K562 (cell line): ENCODE results near the gene GSK3B. TPM values are rescaled to one million over a fixed set of nuclear protein-coding genes. Genes with fewer than 3 reads are reported as not detected.

Source experiments
- ATAC-seq: fragments of 200-7000 bp; cut with Tn5 transposase; 3 replicates; pipeline ENCODE4 v1.9.1; 2020; ENCODE audit warnings: moderate library complexity
- BruUV-seq: library from RNA; stranded (reverse); fragments of 400-500 nt; replicated peaks from 2 replicates; lab custom pipeline; 2021; lab: Mats Ljungman, UMichigan
- CTCF ChIA-PET: fragments of 300-600 bp; formaldehyde crosslinking; extraction: SDS; loops from one replicate; lab custom pipeline; 2021; ENCODE audit warnings: low intra/inter-chr PET ratio; lab: Yijun Ruan, JAX
- POLR2A ChIA-PET: fragments of 300-600, 350-650 bp; sonication (Branson Sonifier 250); formaldehyde crosslinking; extraction: SDS; loops from one replicate; lab custom pipeline; 2021; ENCODE audit warnings: antibody characterized with exemption, inconsistent platforms; lab: Yijun Ruan, JAX
- DNase-seq, 4 experiments: peaks; one replicate each; pipeline versions ENCODE4 v3.0.0 to v3.0.0-alpha.2; 2011 to 2018; ENCODE audit warnings: low spot score in 3 of 4, mixed read lengths in 3 of 4; ENCODE audit errors: extremely low read depth in 1 of 4
- FAIRE-seq: peaks from 2 replicates; lab custom pipeline; 2011; peaks lifted over from hg19 to GRCh38; lab: Jason Lieb, UNC
- H2AFZ ChIP-seq: 2 replicates; pipeline ENCODE4 v1.6.0; 2011; ENCODE audit warnings: low read depth, low read length, control low read depth, inconsistent platforms
- H3K27ac ChIP-seq: fragments of 200-600 bp; 3 replicates; pipeline ENCODE4 v1.8.0; 2011; ENCODE audit warnings: low read depth, mild to moderate bottlenecking, control low read depth, inconsistent platforms, low read length, moderate library complexity, mixed read lengths; ENCODE audit errors: extremely low read depth
- H3K27me3 ChIP-seq, 2 experiments: fragments of 300-600 bp in 1 of 2; 2 replicates in 1 of 2; 3 replicates in 1 of 2; pipeline versions ENCODE4 v1.6.0 to v1.8.0; 2011; ENCODE audit warnings: inconsistent platforms in 2 of 2, low read length in 2 of 2, mild to moderate bottlenecking in 1 of 2, mixed read lengths in 1 of 2, moderate library complexity in 1 of 2; ENCODE audit not compliant: control insufficient read depth in 2 of 2, insufficient read depth in 2 of 2
- H3K36me3 ChIP-seq: fragments of 300-600 bp; 3 replicates; pipeline ENCODE4 v1.8.0; 2011; ENCODE audit warnings: mild to moderate bottlenecking, low read length, inconsistent platforms; ENCODE audit not compliant: control insufficient read depth, insufficient read depth
- H3K4me1 ChIP-seq, 2 experiments: fragments of 200-600 bp in 1 of 2; replicated peaks in 1 of 2; 2 replicates in 1 of 2; 3 replicates in 1 of 2; pipeline versions ENCODE4 v1.5.1 to v1.8.0; 2011; ENCODE audit warnings: inconsistent platforms in 2 of 2, low read length in 2 of 2, mild to moderate bottlenecking in 1 of 2, mixed read lengths in 1 of 2, moderate library complexity in 1 of 2; ENCODE audit not compliant: control insufficient read depth in 2 of 2, insufficient read depth in 2 of 2
- H3K4me2 ChIP-seq: 2 replicates; pipeline ENCODE4 v1.6.1; 2011; ENCODE audit warnings: low read length, control low read depth, inconsistent platforms, mixed read lengths; ENCODE audit not compliant: insufficient read depth
- H3K4me3 ChIP-seq: fragments of 200-600 bp; sonication (generic), shearing (Covaris generic); 2 replicates; pipeline ENCODE4 v1.5.1; 2016; ENCODE audit warnings: control low read depth, inconsistent platforms
- H3K79me2 ChIP-seq: fragments of 200-600 bp; 3 replicates; pipeline ENCODE4 v1.8.0; 2011; ENCODE audit warnings: low read length, inconsistent platforms; ENCODE audit not compliant: control insufficient read depth, insufficient read depth
- H3K9ac ChIP-seq, 2 experiments: 2 replicates each; pipeline versions ENCODE4 v1.6.0 to v1.6.1; 2011; ENCODE audit warnings: low read depth in 2 of 2, low read length in 2 of 2, control low read depth in 1 of 2, inconsistent platforms in 1 of 2, mild to moderate bottlenecking in 1 of 2, mixed read lengths in 1 of 2; ENCODE audit not compliant: insufficient read depth in 1 of 2
- H3K9me1 ChIP-seq: one replicate; pipeline ENCODE4 v1.6.0; 2011; ENCODE audit warnings: inconsistent platforms, mild to moderate bottlenecking, low read length, moderate library complexity; ENCODE audit not compliant: control insufficient read depth, insufficient read depth
- H3K9me3 ChIP-seq: replicated peaks from 2 replicates; pipeline ENCODE4 v1.5.1; 2011; ENCODE audit warnings: low read depth, low read length, inconsistent platforms; ENCODE audit not compliant: control insufficient read depth, insufficient read depth
- H4K20me1 ChIP-seq: replicated peaks from 2 replicates; pipeline ENCODE4 v1.6.1; 2011; ENCODE audit warnings: low read length, inconsistent platforms, mixed read lengths; ENCODE audit not compliant: control insufficient read depth, insufficient read depth
- HNRNPUL1 ChIP-seq: fragments of 200-400 bp; formaldehyde crosslinking; IDR thresholded peaks from 2 replicates; pipeline ENCODE4 v1.6.1; 2017; ENCODE audit warnings: low read length
- JUND ChIP-seq, 2 experiments: IDR thresholded peaks; 2 replicates in 1 of 2; 3 replicates in 1 of 2; pipeline ENCODE4 v1.6.1; 2011; ENCODE audit warnings: borderline replicate concordance in 2 of 2, low read depth in 2 of 2, low read length in 2 of 2, improper control_type of control experiment in 1 of 2, missing biosample characterization in 1 of 2, missing genetic modification characterization in 1 of 2, missing genetic modification reagents in 1 of 2
- MEIS2 ChIP-seq: fragments of 450-650 bp; IDR thresholded peaks from 2 replicates; pipeline ENCODE4 v1.6.1; 2014; ENCODE audit warnings: mild to moderate bottlenecking; ENCODE audit not compliant: partially characterized antibody
- ZNF12 ChIP-seq: sonication (generic); formaldehyde crosslinking; IDR thresholded peaks from 2 replicates; pipeline ENCODE4 v1.4.0; 2020; ENCODE audit warnings: mild to moderate bottlenecking, missing genetic modification reagents
- ZNF395 ChIP-seq: fragments of 200-800 bp; sonication (Bioruptor generic); IDR thresholded peaks from 2 replicates; pipeline ENCODE4 v1.6.1; 2017; ENCODE audit warnings: missing genetic modification characterization, missing compliant biosample characterization
- WGBS: fragments of 100-300 bp; shearing (Covaris generic); methylation state at CpG from one replicate; pipeline ENCODE4 v1.1.6; 2016; ENCODE audit warnings: low coverage, mixed read lengths; ENCODE audit not compliant: insufficient coverage; ENCODE audit errors: missing lambda C conversion rate; 5-methylcytosine and 5-hydroxymethylcytosine counted together
- in situ Hi-C: fragments of 300-500 bp; cut with MboI; formaldehyde crosslinking; loops from 4 replicates; pipeline ENCODE4 v1.15.0; 2018; ENCODE audit warnings: inconsistent platforms, mixed read lengths
- intact Hi-C: fragments of 100-400 bp; cut with micrococcal nuclease; formaldehyde crosslinking; loops from 2 replicates; pipeline ENCODE4 v1.14.2; 2022
- polyA plus RNA-seq, 8 experiments: library from polyadenylated mRNA; depleted of rRNA in 4 of 8; stranded (reverse) in 5 of 8; unstranded in 3 of 8; fragments of >200 nt; fragmentation: Nextera tagmentation in 2 of 8; fragmentation: Illumina TruSeq in 1 of 8; extraction: Ambion mirVana in 2 of 8; extraction: Trizol in 1 of 8; gene quantifications; 2 replicates each; pipeline versions ENCODE4 v1.2.1 to v1.2.3, GENCODE V29; 2011 to 2014; ENCODE audit warnings: inconsistent platforms in 1 of 8, missing spikeins in 1 of 8
- total RNA-seq, 7 experiments: library from RNA; depleted of rRNA in 6 of 7; stranded (reverse); fragments of >200 nt in 6 of 7; fragmentation: Illumina TruSeq in 2 of 7; extraction: Trizol in 2 of 7; gene quantifications; 2 replicates each; pipeline versions ENCODE4 v1.2.1 to v1.2.3, GENCODE V29; 2011 to 2021; ENCODE audit warnings: low replicate concordance in 1 of 7
- TF ChIP-seq, protein P1 (sequence below), 2 experiments: fragments of 450-650 bp in 1 of 2; sonication (generic) in 1 of 2; formaldehyde crosslinking; conservative IDR thresholded peaks; 2 replicates each; pipeline versions ENCODE4 v1.4.0 to v1.8.1; 2020 to 2022; ENCODE audit warnings: mild to moderate bottlenecking in 1 of 2, missing genetic modification reagents in 1 of 2
- TF ChIP-seq, protein P2 (sequence below): fragments of 200-600 bp; sonication (generic); IDR thresholded peaks from one replicate; pipeline ENCODE4 v1.6.1; 2012; ENCODE audit warnings: mild to moderate bottlenecking, low read depth, low read length, inconsistent platforms

The GSK3B gene
- total and polyA plus RNA-seq, 9 of the 15 experiments (the other 6 are each of a cell fraction or from before 2014, with no cell fraction given): 4.7 to 25.0 (median 18.7) TPM

GRCh38 chr3:120052677-120053076, 41.6 kb downstream of the GSK3B start:
- FAIRE-seq: no peak
- ChIA-PET CTCF (no interaction called here), POLR2A (no interaction called here)
- no peak overlapping the region for H3K9ac ChIP-seq
- H3K9me1 ChIP-seq: no peaks in the 10 kb centered on the region
- no peak for ATAC-seq
- in situ Hi-C loops (no loop called here), intact Hi-C loops (no loop called here)
- no peak overlapping the region for H3K4me3 ChIP-seq
- H3K79me2 ChIP-seq: peaks cover 92% of the 10 kb centered on the region
- 77% methylated on average over 3 of the region's 3 CpGs for WGBS
- DNase-seq: no peak
- no peak overlapping the region for H3K4me2 ChIP-seq
- H3K9me3 ChIP-seq: no peaks in the 10 kb centered on the region
- H3K4me1 ChIP-seq: no peaks in the 10 kb centered on the region; a peak in 1 of 5 replicates
- H4K20me1 ChIP-seq: no peaks in the 10 kb centered on the region
- H3K36me3 ChIP-seq: no peaks in the 10 kb centered on the region
- no peaks in the 10 kb centered on the region for H3K27me3 ChIP-seq
- no TSS peak for BruUV-seq
- no peak overlapping the region for H3K27ac ChIP-seq
- H2AFZ ChIP-seq: no peak overlapping the region
- TF ChIP-seq, protein P1, sequence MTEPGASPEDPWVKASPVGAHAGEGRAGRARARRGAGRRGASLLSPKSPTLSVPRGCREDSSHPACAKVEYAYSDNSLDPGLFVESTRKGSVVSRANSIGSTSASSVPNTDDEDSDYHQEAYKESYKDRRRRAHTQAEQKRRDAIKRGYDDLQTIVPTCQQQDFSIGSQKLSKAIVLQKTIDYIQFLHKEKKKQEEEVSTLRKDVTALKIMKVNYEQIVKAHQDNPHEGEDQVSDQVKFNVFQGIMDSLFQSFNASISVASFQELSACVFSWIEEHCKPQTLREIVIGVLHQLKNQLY (CRISPR knock-in tag; conservative IDR thresholded peaks at IDR 0.05): no peak
- no peak for TF ChIP-seq HNRNPUL1
- TF ChIP-seq ZNF12: no peak
- no peak for TF ChIP-seq MEIS2
- TF ChIP-seq, protein P2, sequence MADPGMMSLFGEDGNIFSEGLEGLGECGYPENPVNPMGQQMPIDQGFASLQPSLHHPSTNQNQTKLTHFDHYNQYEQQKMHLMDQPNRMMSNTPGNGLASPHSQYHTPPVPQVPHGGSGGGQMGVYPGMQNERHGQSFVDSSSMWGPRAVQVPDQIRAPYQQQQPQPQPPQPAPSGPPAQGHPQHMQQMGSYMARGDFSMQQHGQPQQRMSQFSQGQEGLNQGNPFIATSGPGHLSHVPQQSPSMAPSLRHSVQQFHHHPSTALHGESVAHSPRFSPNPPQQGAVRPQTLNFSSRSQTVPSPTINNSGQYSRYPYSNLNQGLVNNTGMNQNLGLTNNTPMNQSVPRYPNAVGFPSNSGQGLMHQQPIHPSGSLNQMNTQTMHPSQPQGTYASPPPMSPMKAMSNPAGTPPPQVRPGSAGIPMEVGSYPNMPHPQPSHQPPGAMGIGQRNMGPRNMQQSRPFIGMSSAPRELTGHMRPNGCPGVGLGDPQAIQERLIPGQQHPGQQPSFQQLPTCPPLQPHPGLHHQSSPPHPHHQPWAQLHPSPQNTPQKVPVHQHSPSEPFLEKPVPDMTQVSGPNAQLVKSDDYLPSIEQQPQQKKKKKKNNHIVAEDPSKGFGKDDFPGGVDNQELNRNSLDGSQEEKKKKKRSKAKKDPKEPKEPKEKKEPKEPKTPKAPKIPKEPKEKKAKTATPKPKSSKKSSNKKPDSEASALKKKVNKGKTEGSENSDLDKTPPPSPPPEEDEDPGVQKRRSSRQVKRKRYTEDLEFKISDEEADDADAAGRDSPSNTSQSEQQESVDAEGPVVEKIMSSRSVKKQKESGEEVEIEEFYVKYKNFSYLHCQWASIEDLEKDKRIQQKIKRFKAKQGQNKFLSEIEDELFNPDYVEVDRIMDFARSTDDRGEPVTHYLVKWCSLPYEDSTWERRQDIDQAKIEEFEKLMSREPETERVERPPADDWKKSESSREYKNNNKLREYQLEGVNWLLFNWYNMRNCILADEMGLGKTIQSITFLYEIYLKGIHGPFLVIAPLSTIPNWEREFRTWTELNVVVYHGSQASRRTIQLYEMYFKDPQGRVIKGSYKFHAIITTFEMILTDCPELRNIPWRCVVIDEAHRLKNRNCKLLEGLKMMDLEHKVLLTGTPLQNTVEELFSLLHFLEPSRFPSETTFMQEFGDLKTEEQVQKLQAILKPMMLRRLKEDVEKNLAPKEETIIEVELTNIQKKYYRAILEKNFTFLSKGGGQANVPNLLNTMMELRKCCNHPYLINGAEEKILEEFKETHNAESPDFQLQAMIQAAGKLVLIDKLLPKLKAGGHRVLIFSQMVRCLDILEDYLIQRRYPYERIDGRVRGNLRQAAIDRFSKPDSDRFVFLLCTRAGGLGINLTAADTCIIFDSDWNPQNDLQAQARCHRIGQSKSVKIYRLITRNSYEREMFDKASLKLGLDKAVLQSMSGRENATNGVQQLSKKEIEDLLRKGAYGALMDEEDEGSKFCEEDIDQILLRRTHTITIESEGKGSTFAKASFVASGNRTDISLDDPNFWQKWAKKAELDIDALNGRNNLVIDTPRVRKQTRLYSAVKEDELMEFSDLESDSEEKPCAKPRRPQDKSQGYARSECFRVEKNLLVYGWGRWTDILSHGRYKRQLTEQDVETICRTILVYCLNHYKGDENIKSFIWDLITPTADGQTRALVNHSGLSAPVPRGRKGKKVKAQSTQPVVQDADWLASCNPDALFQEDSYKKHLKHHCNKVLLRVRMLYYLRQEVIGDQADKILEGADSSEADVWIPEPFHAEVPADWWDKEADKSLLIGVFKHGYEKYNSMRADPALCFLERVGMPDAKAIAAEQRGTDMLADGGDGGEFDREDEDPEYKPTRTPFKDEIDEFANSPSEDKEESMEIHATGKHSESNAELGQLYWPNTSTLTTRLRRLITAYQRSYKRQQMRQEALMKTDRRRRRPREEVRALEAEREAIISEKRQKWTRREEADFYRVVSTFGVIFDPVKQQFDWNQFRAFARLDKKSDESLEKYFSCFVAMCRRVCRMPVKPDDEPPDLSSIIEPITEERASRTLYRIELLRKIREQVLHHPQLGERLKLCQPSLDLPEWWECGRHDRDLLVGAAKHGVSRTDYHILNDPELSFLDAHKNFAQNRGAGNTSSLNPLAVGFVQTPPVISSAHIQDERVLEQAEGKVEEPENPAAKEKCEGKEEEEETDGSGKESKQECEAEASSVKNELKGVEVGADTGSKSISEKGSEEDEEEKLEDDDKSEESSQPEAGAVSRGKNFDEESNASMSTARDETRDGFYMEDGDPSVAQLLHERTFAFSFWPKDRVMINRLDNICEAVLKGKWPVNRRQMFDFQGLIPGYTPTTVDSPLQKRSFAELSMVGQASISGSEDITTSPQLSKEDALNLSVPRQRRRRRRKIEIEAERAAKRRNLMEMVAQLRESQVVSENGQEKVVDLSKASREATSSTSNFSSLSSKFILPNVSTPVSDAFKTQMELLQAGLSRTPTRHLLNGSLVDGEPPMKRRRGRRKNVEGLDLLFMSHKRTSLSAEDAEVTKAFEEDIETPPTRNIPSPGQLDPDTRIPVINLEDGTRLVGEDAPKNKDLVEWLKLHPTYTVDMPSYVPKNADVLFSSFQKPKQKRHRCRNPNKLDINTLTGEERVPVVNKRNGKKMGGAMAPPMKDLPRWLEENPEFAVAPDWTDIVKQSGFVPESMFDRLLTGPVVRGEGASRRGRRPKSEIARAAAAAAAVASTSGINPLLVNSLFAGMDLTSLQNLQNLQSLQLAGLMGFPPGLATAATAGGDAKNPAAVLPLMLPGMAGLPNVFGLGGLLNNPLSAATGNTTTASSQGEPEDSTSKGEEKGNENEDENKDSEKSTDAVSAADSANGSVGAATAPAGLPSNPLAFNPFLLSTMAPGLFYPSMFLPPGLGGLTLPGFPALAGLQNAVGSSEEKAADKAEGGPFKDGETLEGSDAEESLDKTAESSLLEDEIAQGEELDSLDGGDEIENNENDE: no peak
- no peak for TF ChIP-seq JUND (IDR thresholded peaks at IDR 0.05; ENCODE audit: borderline replicate concordance, low read depth, low read length)
- TF ChIP-seq JUND (tag; IDR thresholded peaks at IDR 0.05; ENCODE audit: borderline replicate concordance, low read depth, low read length): no peak
- TF ChIP-seq ZNF395 (CRISPR knock-in tag): no peak
